A549 (cell line): ENCODE data around the gene SLC12A8.

Experiments used
- BHLHE40 ChIP-seq: IDR thresholded peaks from 2 replicates; pipeline ENCODE4 v1.6.1; 2012; ENCODE audit warnings: low read depth, low read length, inconsistent platforms
- CBX2 ChIP-seq: fragments of 200-600 bp; sonication (generic); IDR thresholded peaks from 2 replicates; pipeline ENCODE4 v1.6.1; 2016; ENCODE audit warnings: low read depth, mild to moderate bottlenecking, borderline replicate concordance
- CHD2 ChIP-seq: fragments of 150-350 bp; IDR thresholded peaks from 2 replicates; pipeline ENCODE4 v1.6.1; 2014; ENCODE audit warnings: low read length; ENCODE audit not compliant: partially characterized antibody
- EP300 ChIP-seq, 2 experiments: fragments of >200 bp; sonication (Bioruptor Twin); formaldehyde crosslinking; IDR thresholded peaks; 2 replicates in 1 of 2; 3 replicates in 1 of 2; pipeline ENCODE4 v1.6.1; 2016 to 2017
- ESRRA ChIP-seq: fragments of 150-350 bp; IDR thresholded peaks from 2 replicates; pipeline ENCODE4 v1.6.1; 2014; ENCODE audit warnings: mild to moderate bottlenecking, low read length, borderline replicate concordance
- JUN ChIP-seq, 2 experiments: fragments of >200 bp; sonication (Bioruptor Twin); formaldehyde crosslinking; IDR thresholded peaks; 2 replicates in 1 of 2; 3 replicates in 1 of 2; pipeline ENCODE4 v1.6.1; 2016 to 2017
- POLR2A ChIP-seq: IDR thresholded peaks from 2 replicates; pipeline ENCODE4 v1.6.1; 2012; ENCODE audit warnings: mild to moderate bottlenecking, low read length
- RAD21 ChIP-seq, 2 experiments: fragments of >200 bp in 1 of 2; sonication (Bioruptor Twin) in 1 of 2; formaldehyde crosslinking in 1 of 2; IDR thresholded peaks in 1 of 2; conservative IDR thresholded peaks in 1 of 2; 2 replicates in 1 of 2; 3 replicates in 1 of 2; pipeline ENCODE4 v1.6.1; 2012 to 2018; ENCODE audit warnings: inconsistent platforms in 1 of 2
- SMC3 ChIP-seq: fragments of >200 bp; sonication (Bioruptor Twin); formaldehyde crosslinking; IDR thresholded peaks from 3 replicates; pipeline ENCODE4 v1.6.1; 2018; ENCODE audit warnings: inconsistent platforms
- TP53 ChIP-seq: fragments of 250-450 bp; sonication (Bioruptor Pico); IDR thresholded peaks from 2 replicates; pipeline ENCODE4 v1.5.0; 2021; ENCODE audit warnings: mild to moderate bottlenecking, moderate library complexity
- TF ChIP-seq, protein P1 (sequence below): fragments of >200 bp; sonication (Bioruptor Twin); formaldehyde crosslinking; IDR thresholded peaks from 3 replicates; pipeline ENCODE4 v1.5.1; 2016
- TF ChIP-seq, protein P2 (sequence below): IDR thresholded peaks from 2 replicates; pipeline ENCODE4 v1.6.1; 2012; ENCODE audit warnings: low read depth, borderline replicate concordance
- TF ChIP-seq, protein P3 (sequence below): IDR thresholded peaks from 2 replicates; pipeline ENCODE4 v1.6.1; 2012
- TF ChIP-seq, protein P4 (sequence below): fragments of 200-600 bp; sonication (generic); IDR thresholded peaks from 2 replicates; pipeline ENCODE4 v1.6.1; 2016; ENCODE audit warnings: antibody characterized with exemption, mild to moderate bottlenecking, moderate library complexity

DNA sequence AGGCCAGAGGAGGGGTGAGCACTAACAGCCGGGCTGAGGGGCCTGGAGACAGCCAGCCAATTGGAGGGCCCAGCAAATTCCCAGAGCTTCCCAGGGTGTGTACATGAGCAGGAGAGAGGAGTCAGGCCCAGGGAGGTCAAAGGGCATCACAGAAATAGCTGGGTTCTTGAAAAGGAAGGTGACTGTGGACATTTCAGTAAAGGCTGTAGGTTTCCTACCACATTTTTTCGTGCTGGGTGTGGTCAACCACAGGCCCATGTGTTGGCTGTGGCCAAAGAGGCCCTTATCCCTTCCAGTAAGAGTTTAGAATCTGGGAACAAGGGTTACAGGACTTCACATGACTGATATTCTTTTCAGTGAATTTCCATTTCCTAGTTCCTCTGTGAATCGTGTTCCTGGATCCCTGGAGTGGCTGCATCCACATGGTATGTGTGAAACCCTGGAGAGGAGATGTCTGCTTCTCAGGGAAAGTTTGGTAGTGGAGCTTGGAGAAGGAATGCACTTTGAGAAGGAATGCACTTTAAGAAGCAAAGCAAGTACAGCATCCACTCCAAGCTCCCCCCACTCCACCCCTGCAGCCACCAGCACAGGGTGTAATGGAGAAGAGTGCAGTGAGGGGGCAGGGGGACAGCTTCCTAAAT is 83.6 kb downstream of the SLC12A8 start:
- TF ChIP-seq, protein P1, sequence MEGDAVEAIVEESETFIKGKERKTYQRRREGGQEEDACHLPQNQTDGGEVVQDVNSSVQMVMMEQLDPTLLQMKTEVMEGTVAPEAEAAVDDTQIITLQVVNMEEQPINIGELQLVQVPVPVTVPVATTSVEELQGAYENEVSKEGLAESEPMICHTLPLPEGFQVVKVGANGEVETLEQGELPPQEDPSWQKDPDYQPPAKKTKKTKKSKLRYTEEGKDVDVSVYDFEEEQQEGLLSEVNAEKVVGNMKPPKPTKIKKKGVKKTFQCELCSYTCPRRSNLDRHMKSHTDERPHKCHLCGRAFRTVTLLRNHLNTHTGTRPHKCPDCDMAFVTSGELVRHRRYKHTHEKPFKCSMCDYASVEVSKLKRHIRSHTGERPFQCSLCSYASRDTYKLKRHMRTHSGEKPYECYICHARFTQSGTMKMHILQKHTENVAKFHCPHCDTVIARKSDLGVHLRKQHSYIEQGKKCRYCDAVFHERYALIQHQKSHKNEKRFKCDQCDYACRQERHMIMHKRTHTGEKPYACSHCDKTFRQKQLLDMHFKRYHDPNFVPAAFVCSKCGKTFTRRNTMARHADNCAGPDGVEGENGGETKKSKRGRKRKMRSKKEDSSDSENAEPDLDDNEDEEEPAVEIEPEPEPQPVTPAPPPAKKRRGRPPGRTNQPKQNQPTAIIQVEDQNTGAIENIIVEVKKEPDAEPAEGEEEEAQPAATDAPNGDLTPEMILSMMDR, result no peak
- TF ChIP-seq EP300 (IDR thresholded peaks at IDR 0.05), result no peak
- TF ChIP-seq CHD2, result no peak
- no peak for TF ChIP-seq TP53 (CRISPR knock-in tag)
- TF ChIP-seq, protein P2, sequence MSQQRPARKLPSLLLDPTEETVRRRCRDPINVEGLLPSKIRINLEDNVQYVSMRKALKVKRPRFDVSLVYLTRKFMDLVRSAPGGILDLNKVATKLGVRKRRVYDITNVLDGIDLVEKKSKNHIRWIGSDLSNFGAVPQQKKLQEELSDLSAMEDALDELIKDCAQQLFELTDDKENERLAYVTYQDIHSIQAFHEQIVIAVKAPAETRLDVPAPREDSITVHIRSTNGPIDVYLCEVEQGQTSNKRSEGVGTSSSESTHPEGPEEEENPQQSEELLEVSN, result no peak
- no peak for TF ChIP-seq POLR2A
- TF ChIP-seq, protein P3, sequence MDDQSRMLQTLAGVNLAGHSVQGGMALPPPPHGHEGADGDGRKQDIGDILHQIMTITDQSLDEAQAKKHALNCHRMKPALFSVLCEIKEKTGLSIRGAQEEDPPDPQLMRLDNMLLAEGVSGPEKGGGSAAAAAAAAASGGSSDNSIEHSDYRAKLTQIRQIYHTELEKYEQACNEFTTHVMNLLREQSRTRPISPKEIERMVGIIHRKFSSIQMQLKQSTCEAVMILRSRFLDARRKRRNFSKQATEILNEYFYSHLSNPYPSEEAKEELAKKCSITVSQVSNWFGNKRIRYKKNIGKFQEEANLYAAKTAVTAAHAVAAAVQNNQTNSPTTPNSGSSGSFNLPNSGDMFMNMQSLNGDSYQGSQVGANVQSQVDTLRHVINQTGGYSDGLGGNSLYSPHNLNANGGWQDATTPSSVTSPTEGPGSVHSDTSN, result no peak
- TF ChIP-seq, protein P4, sequence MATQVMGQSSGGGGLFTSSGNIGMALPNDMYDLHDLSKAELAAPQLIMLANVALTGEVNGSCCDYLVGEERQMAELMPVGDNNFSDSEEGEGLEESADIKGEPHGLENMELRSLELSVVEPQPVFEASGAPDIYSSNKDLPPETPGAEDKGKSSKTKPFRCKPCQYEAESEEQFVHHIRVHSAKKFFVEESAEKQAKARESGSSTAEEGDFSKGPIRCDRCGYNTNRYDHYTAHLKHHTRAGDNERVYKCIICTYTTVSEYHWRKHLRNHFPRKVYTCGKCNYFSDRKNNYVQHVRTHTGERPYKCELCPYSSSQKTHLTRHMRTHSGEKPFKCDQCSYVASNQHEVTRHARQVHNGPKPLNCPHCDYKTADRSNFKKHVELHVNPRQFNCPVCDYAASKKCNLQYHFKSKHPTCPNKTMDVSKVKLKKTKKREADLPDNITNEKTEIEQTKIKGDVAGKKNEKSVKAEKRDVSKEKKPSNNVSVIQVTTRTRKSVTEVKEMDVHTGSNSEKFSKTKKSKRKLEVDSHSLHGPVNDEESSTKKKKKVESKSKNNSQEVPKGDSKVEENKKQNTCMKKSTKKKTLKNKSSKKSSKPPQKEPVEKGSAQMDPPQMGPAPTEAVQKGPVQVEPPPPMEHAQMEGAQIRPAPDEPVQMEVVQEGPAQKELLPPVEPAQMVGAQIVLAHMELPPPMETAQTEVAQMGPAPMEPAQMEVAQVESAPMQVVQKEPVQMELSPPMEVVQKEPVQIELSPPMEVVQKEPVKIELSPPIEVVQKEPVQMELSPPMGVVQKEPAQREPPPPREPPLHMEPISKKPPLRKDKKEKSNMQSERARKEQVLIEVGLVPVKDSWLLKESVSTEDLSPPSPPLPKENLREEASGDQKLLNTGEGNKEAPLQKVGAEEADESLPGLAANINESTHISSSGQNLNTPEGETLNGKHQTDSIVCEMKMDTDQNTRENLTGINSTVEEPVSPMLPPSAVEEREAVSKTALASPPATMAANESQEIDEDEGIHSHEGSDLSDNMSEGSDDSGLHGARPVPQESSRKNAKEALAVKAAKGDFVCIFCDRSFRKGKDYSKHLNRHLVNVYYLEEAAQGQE, result no peak
- no peak for TF ChIP-seq CBX2
- no peak for TF ChIP-seq BHLHE40
- TF ChIP-seq SMC3, result no peak
- TF ChIP-seq JUN (IDR thresholded peaks at IDR 0.05), result no peak
- no peak for TF ChIP-seq RAD21 (conservative IDR thresholded peaks at IDR 0.05 in 1 of 2, IDR thresholded peaks at IDR 0.05 in 1 of 2)
- no peak for TF ChIP-seq ESRRA
